Stomach (tissue), 4 donors: ENCODE data around the gene DNAH10.

Source experiments
- CTCF ChIP-seq, 7 experiments: fragments of 450-650 bp in 4 of 7; fragments of 200-600 bp in 3 of 7; sonication (generic) in 3 of 7; IDR thresholded peaks; one replicate each; pipeline ENCODE4 v1.5.1; 2016 to 2019; ENCODE audit warnings: antibody characterized with exemption in 7 of 7, control low read depth in 2 of 7, mild to moderate bottlenecking in 1 of 7
- POLR2A ChIP-seq, 4 donors: fragments of 450-650 bp; IDR thresholded peaks; one replicate each; pipeline ENCODE4 v1.6.1; 2016; ENCODE audit warnings: antibody characterized with exemption in 4 of 4, control low read depth in 2 of 4, mild to moderate bottlenecking in 1 of 4, moderate library complexity in 1 of 4
- POLR2AphosphoS5 ChIP-seq, 3 donors: sonication (generic); formaldehyde crosslinking; IDR thresholded peaks; one replicate each; pipeline ENCODE4 v1.6.1; 2016; ENCODE audit warnings: antibody characterized with exemption in 3 of 3

- TF ChIP-seq CTCF (IDR thresholded peaks at IDR 0.05) (no peak), POLR2AphosphoS5 (IDR thresholded peaks at IDR 0.05) (no peak), POLR2A (IDR thresholded peaks at IDR 0.05) (no peak)
These were observed 172.7 kb downstream of the DNAH10 start for GRCh38 chr12:123934829-123935228.
